Natural killer cell (primary cell): ENCODE measurements around the gene ADGRG6. TPM values are rescaled to one million over a fixed set of nuclear protein-coding genes. Genes with fewer than 3 reads are reported as not detected.

Source experiments
- ATAC-seq, 3 donors: fragments of 150-1000 bp in 2 of 3; fragments of 200-7000 bp in 1 of 3; cut with Tn5 transposase; 1 replicate in 1 of 3; 2 replicates in 2 of 3; pipeline ENCODE4 v1.10.0; 2021; ENCODE audit warnings: mild to moderate bottlenecking in 2 of 3, moderate library complexity in 2 of 3
- DNase-seq, 2 donors: peaks; one replicate each; pipeline versions ENCODE4 v3.0.0 to v3.0.0-alpha.2; 2013 to 2021; ENCODE audit warnings: mixed read lengths in 1 of 2
- H3K27ac ChIP-seq: one replicate; pipeline ENCODE4 v1.5.1; 2013; ENCODE audit warnings: mild to moderate bottlenecking, low read length
- H3K27me3 ChIP-seq: one replicate; pipeline ENCODE4 v1.6.1; 2013; ENCODE audit warnings: low read length; ENCODE audit not compliant: control insufficient read depth, insufficient read depth
- H3K36me3 ChIP-seq: one replicate; pipeline ENCODE4 v1.6.1; 2013; ENCODE audit warnings: low read length; ENCODE audit not compliant: control insufficient read depth, insufficient read depth
- H3K4me1 ChIP-seq: one replicate; pipeline ENCODE4 v1.6.1; 2013; ENCODE audit warnings: low read length; ENCODE audit not compliant: control insufficient read depth, insufficient read depth
- H3K4me3 ChIP-seq: one replicate; pipeline ENCODE4 v1.5.1; 2013; ENCODE audit warnings: low read length
- H3K9me3 ChIP-seq: one replicate; pipeline ENCODE4 v1.6.1; 2013; ENCODE audit warnings: low read length; ENCODE audit not compliant: control insufficient read depth, insufficient read depth
- H3K27ac Mint-ChIP-seq, 2 donors: one replicate each; pipeline ENCODE4 v1.8.0; 2022; ENCODE audit warnings: mild to moderate bottlenecking in 2 of 2, mixed read lengths in 2 of 2, moderate library complexity in 1 of 2
- H3K27me3 Mint-ChIP-seq, 2 donors: one replicate each; pipeline ENCODE4 v1.8.0; 2022; ENCODE audit warnings: low read depth in 2 of 2, mixed read lengths in 2 of 2
- H3K36me3 Mint-ChIP-seq: one replicate; pipeline ENCODE4 v1.8.0; 2022; ENCODE audit warnings: mixed read lengths
- H3K4me1 Mint-ChIP-seq, 2 donors: one replicate each; pipeline ENCODE4 v1.8.0; 2022; ENCODE audit warnings: mixed read lengths in 2 of 2
- H3K4me3 Mint-ChIP-seq: one replicate; pipeline ENCODE4 v1.8.0; 2022; ENCODE audit warnings: mild to moderate bottlenecking, moderate library complexity, mixed read lengths
- H3K9me3 Mint-ChIP-seq, 2 donors: one replicate each; pipeline ENCODE4 v1.8.0; 2022; ENCODE audit warnings: mixed read lengths in 2 of 2
- CTCF ChIP-seq: fragments of 200-600 bp; IDR thresholded peaks from one replicate; pipeline ENCODE4 v1.8.0; 2022; ENCODE audit warnings: antibody characterized with exemption
- WGBS: methylation state at CpG from one replicate; pipeline ENCODE4 v1.1.7; 2013; ENCODE audit warnings: missing lambda C conversion rate; ENCODE audit not compliant: insufficient coverage; 5-methylcytosine and 5-hydroxymethylcytosine counted together
- intact Hi-C: fragments of 100-400 bp; cut with micrococcal nuclease; formaldehyde crosslinking; loops from one replicate; pipeline ENCODE4 v1.14.2; 2022
- total RNA-seq, 4 donors: library from RNA; stranded (reverse); fragments of 120-200 nt in 1 of 4; gene quantifications; one replicate each; pipeline versions ENCODE4 v1.2.3 to v1.2.4, GENCODE V29; 2013 to 2022

ADGRG6 gene
- total RNA-seq, 3 donors from 2014 or later (not counting 1 experiment from before 2014, with no cell fraction given) = 0.05 to 0.24 TPM; not detected in 1

GRCh38 chr6:142440600-142441293, 138.9 kb downstream of the ADGRG6 start:
- DNase-seq = no peak
- no peak overlapping the region for H3K27ac ChIP-seq
- Mint-ChIP-seq H3K4me3 (no peak overlapping the region), H3K9me3 (no peaks in the 10 kb centered on the region), H3K4me1 (no peaks in the 10 kb centered on the region), H3K27ac (no peak overlapping the region), H3K36me3 (no peaks in the 10 kb centered on the region), H3K27me3 (no peaks in the 10 kb centered on the region)
- intact Hi-C loops = no loop called here
- whole genome bisulfite sequencing = 83% methylated on average over 4 of the region's 4 CpGs
- TF ChIP-seq CTCF = no peak
- H3K36me3 ChIP-seq = no peaks in the 10 kb centered on the region
- H3K4me3 ChIP-seq = no peak overlapping the region
- no peaks in the 10 kb centered on the region for H3K4me1 ChIP-seq
- H3K9me3 ChIP-seq = no peaks in the 10 kb centered on the region
- H3K27me3 ChIP-seq = no peaks in the 10 kb centered on the region
- no peak for ATAC-seq

- no peak overlapping the region for H3K4me3 ChIP-seq
- Mint-ChIP-seq H3K36me3 (no peaks in the 10 kb centered on the region), H3K4me3 (no peak overlapping the region), H3K9me3 (no peaks in the 10 kb centered on the region), H3K4me1 (no peaks in the 10 kb centered on the region), H3K27ac (no peak overlapping the region), H3K27me3 (no peaks in the 10 kb centered on the region)
- no peak for TF ChIP-seq CTCF
- no peaks in the 10 kb centered on the region for H3K27me3 ChIP-seq
- 100% methylated on average over 2 of the region's 3 CpGs for WGBS
- H3K36me3 ChIP-seq = no peaks in the 10 kb centered on the region
- intact Hi-C loops = no loop called here
- H3K27ac ChIP-seq = no peak overlapping the region
- H3K9me3 ChIP-seq = no peaks in the 10 kb centered on the region
- H3K4me1 ChIP-seq = no peaks in the 10 kb centered on the region
- ATAC-seq (no peak), DNase-seq (no peak)
Measured at GRCh38 chr6:142441716-142442115, 139.9 kb downstream of the ADGRG6 start.

GRCh38 chr6:142443102-142443501, 141.3 kb downstream of the ADGRG6 start:
- Mint-ChIP-seq H3K4me3 (no peak overlapping the region), H3K36me3 (no peaks in the 10 kb centered on the region), H3K27ac (no peak overlapping the region), H3K27me3 (no peaks in the 10 kb centered on the region), H3K9me3 (no peaks in the 10 kb centered on the region), H3K4me1 (no peaks in the 10 kb centered on the region)
- intact Hi-C loops = no loop called here
- no peak for TF ChIP-seq CTCF
- no peaks in the 10 kb centered on the region for H3K9me3 ChIP-seq
- no peak overlapping the region for H3K27ac ChIP-seq
- no peaks in the 10 kb centered on the region for H3K4me1 ChIP-seq
- no peak overlapping the region for H3K4me3 ChIP-seq
- ATAC-seq (no peak), DNase-seq (no peak)
- H3K27me3 ChIP-seq = no peaks in the 10 kb centered on the region
- 95% methylated on average over 2 of the region's 2 CpGs for WGBS
- H3K36me3 ChIP-seq = no peaks in the 10 kb centered on the region

- intact Hi-C loops = no loop called here
- no peak for ATAC-seq
- Histone ChIP-seq H3K4me1 (no peaks in the 10 kb centered on the region), H3K27me3 (no peaks in the 10 kb centered on the region), H3K36me3 (no peaks in the 10 kb centered on the region), H3K9me3 (no peaks in the 10 kb centered on the region), H3K4me3 (no peak overlapping the region), H3K27ac (no peak overlapping the region)
- TF ChIP-seq CTCF = no peak
- no peaks in the 10 kb centered on the region for H3K4me1 Mint-ChIP-seq
- no peaks in the 10 kb centered on the region for H3K9me3 Mint-ChIP-seq
- DNase-seq = no peak
- peaks cover 0 to 2% of the 10 kb centered on the region in 2 donors for H3K27me3 Mint-ChIP-seq
- H3K4me3 Mint-ChIP-seq = no peak overlapping the region
- 82% methylated on average over 1 of the region's 1 CpG for WGBS
- no peak overlapping the region for H3K27ac Mint-ChIP-seq
- no peaks in the 10 kb centered on the region for H3K36me3 Mint-ChIP-seq
Measured at GRCh38 chr6:142443532-142443931, 141.7 kb downstream of the ADGRG6 start.
